Trophoblast cell (in vitro differentiated cells and primary cell): ENCODE results near the gene GSG1L2.

Experiments used
- DNase-seq, 2 donors: peaks; one replicate each; pipeline ENCODE4 v3.0.0-alpha.2; 2016
- H2AFZ ChIP-seq: 2 replicates; pipeline ENCODE4 v1.6.1; 2013; ENCODE audit warnings: low read length, moderate library complexity, mild to moderate bottlenecking; ENCODE audit not compliant: insufficient read depth, poor library complexity
- H2AK5ac ChIP-seq: 2 replicates; pipeline ENCODE4 v1.6.1; 2013; ENCODE audit warnings: mild to moderate bottlenecking, low read length
- H2BK120ac ChIP-seq: 2 replicates; pipeline ENCODE4 v1.6.1; 2013; ENCODE audit warnings: low read length, mild to moderate bottlenecking, moderate library complexity; ENCODE audit not compliant: insufficient read depth, poor library complexity
- H2BK12ac ChIP-seq: 2 replicates; pipeline ENCODE4 v1.6.1; 2013; ENCODE audit warnings: mild to moderate bottlenecking, low read length, moderate library complexity
- H2BK5ac ChIP-seq: 2 replicates; pipeline ENCODE4 v1.6.1; 2013; ENCODE audit warnings: low read length, low read depth, moderate library complexity, mild to moderate bottlenecking; ENCODE audit not compliant: poor library complexity
- H3K14ac ChIP-seq: 2 replicates; pipeline ENCODE4 v1.6.1; 2013; ENCODE audit warnings: mild to moderate bottlenecking, low read length
- H3K18ac ChIP-seq: 2 replicates; pipeline ENCODE4 v1.6.1; 2013; ENCODE audit warnings: mild to moderate bottlenecking, low read length
- H3K23ac ChIP-seq: 2 replicates; pipeline ENCODE4 v1.6.1; 2013; ENCODE audit warnings: low read length
- H3K27ac ChIP-seq: 2 replicates; pipeline ENCODE4 v1.5.1; 2013; ENCODE audit warnings: low read depth, mild to moderate bottlenecking, inconsistent platforms, low read length, moderate library complexity
- H3K27me3 ChIP-seq: 2 replicates; pipeline ENCODE4 v1.6.1; 2013; ENCODE audit warnings: inconsistent platforms, mild to moderate bottlenecking, low read length, moderate library complexity; ENCODE audit not compliant: insufficient read depth
- H3K36me3 ChIP-seq, 2 experiments: 1 replicate in 1 of 2; 2 replicates in 1 of 2; pipeline ENCODE4 v1.6.1; 2013; ENCODE audit warnings: low read length in 2 of 2, mild to moderate bottlenecking in 2 of 2, moderate library complexity in 1 of 2; ENCODE audit not compliant: insufficient read depth in 2 of 2, control insufficient read depth in 1 of 2
- H3K4ac ChIP-seq: 2 replicates; pipeline ENCODE4 v1.6.1; 2013; ENCODE audit warnings: low read depth, mild to moderate bottlenecking, low read length, moderate library complexity
- H3K4me1 ChIP-seq, 2 experiments: 1 replicate in 1 of 2; 2 replicates in 1 of 2; pipeline ENCODE4 v1.6.1; 2013; ENCODE audit warnings: low read length in 2 of 2, mild to moderate bottlenecking in 2 of 2, moderate library complexity in 1 of 2; ENCODE audit not compliant: insufficient read depth in 2 of 2, control insufficient read depth in 1 of 2
- H3K4me2 ChIP-seq: 2 replicates; pipeline ENCODE4 v1.6.1; 2013; ENCODE audit warnings: inconsistent platforms, mild to moderate bottlenecking, low read length, moderate library complexity
- H3K4me3 ChIP-seq: 2 replicates; pipeline ENCODE4 v1.5.1; 2013; ENCODE audit warnings: mild to moderate bottlenecking, low read depth, low read length, inconsistent platforms
- H3K79me1 ChIP-seq: one replicate; pipeline ENCODE4 v1.6.1; 2013; ENCODE audit warnings: low read length
- H3K79me2 ChIP-seq: 2 replicates; pipeline ENCODE4 v1.6.1; 2013; ENCODE audit warnings: low read length, mild to moderate bottlenecking; ENCODE audit not compliant: control insufficient read depth, insufficient read depth, poor library complexity
- H3K9ac ChIP-seq: 2 replicates; pipeline ENCODE4 v1.6.1; 2013; ENCODE audit warnings: mild to moderate bottlenecking, low read length
- H3K9me3 ChIP-seq: 2 replicates; pipeline ENCODE4 v1.6.1; 2013; ENCODE audit warnings: low read depth, mild to moderate bottlenecking, control low read depth, inconsistent platforms, low read length; ENCODE audit not compliant: insufficient read depth
- H4K12ac ChIP-seq: 2 replicates; pipeline ENCODE4 v1.6.1; 2013; ENCODE audit warnings: low read depth, mild to moderate bottlenecking, low read length, moderate library complexity
- H4K8ac ChIP-seq: 2 replicates; pipeline ENCODE4 v1.6.1; 2013; ENCODE audit warnings: low read depth, mild to moderate bottlenecking, low read length, moderate library complexity
- H4K91ac ChIP-seq: one replicate; pipeline ENCODE4 v1.6.1; 2013; ENCODE audit warnings: low read depth, mild to moderate bottlenecking, low read length, moderate library complexity
- WGBS: extraction: QIAGEN DNeasy Blood & Tissue Kit; methylation state at CpG from one replicate; pipeline ENCODE4 v1.1.7; 2013; ENCODE audit warnings: missing lambda C conversion rate; ENCODE audit not compliant: insufficient read length, insufficient coverage; ENCODE audit errors: extremely low coverage; 5-methylcytosine and 5-hydroxymethylcytosine counted together

GSG1L2 gene

DNA sequence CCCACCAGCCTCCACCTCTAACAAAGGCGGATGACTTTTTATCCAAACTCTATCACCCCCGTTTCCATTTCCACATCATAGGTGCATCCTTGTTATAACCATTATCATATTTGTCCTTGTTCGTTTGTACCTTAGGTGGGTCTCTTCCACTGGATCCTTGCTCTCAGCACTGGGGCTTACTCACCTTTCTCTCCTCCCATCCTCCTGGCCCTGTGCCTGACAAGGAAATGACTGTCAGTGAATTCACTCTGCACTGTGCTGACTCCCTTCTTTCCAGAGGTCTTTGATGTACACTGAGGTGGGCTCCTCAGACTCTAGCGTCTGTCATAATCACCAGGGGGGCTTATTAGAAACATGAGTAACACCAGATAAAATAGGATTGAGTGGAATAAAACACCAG is 3.1 kb downstream of the GSG1L2 start:
- Histone ChIP-seq H2AFZ (no peak overlapping the region), H3K4me3 (no peak overlapping the region), H3K4me2 (no peak overlapping the region), H4K12ac (no peak overlapping the region), H3K27ac (no peak overlapping the region), H2BK120ac (no peak overlapping the region), H4K8ac (no peak overlapping the region), H3K23ac (no peak overlapping the region), H3K4ac (no peak overlapping the region), H2BK5ac (no peak overlapping the region), H3K79me2 (no peaks in the 10 kb centered on the region), H3K9ac (no peak overlapping the region), H3K4me1 (no peaks in the 10 kb centered on the region), H3K9me3 (peaks cover 4% of the 10 kb centered on the region), H3K14ac (no peak overlapping the region), H3K18ac (no peak overlapping the region), H3K79me1 (no peaks in the 10 kb centered on the region), H2BK12ac (no peak overlapping the region), H3K27me3 (no peaks in the 10 kb centered on the region), H2AK5ac (no peak overlapping the region), H3K36me3 (no peaks in the 10 kb centered on the region), H4K91ac (no peak overlapping the region)
- WGBS: no CpG with 5 or more reads among the region's 4 CpGs
- no peak for DNase-seq

DNA sequence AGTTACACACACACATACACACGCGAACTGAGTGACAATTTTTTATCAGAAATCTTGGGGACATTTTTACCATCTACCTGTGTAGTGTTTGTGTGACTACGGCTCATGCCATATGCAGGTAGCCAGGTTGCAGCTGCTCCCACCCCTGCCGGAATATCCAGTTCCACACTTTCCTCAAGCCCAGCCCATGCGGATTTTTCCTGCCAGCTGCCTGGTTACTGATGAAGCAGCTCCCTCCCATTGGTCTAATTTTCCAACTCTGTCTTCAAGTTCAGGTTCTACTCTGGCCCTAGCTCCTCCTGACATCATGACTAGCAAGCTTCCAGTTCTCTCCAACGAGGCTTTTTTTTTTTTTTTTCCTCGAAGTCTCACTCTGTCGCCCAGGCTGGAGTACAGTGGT is 4.8 kb downstream of the GSG1L2 start:
- Histone ChIP-seq H3K9me3 (peaks cover 4% of the 10 kb centered on the region), H2AFZ (no peak overlapping the region), H3K18ac (no peak overlapping the region), H2BK12ac (no peak overlapping the region), H2BK5ac (no peak overlapping the region), H3K4me3 (no peak overlapping the region), H2AK5ac (no peak overlapping the region), H3K27me3 (no peaks in the 10 kb centered on the region), H2BK120ac (no peak overlapping the region), H3K79me2 (no peaks in the 10 kb centered on the region), H4K12ac (no peak overlapping the region), H3K4me2 (no peak overlapping the region), H4K8ac (no peak overlapping the region), H4K91ac (no peak overlapping the region), H3K14ac (no peak overlapping the region), H3K79me1 (no peaks in the 10 kb centered on the region), H3K36me3 (no peaks in the 10 kb centered on the region), H3K4ac (no peak overlapping the region), H3K23ac (no peak overlapping the region), H3K9ac (no peak overlapping the region), H3K4me1 (no peaks in the 10 kb centered on the region), H3K27ac (no peak overlapping the region)
- DNase-seq: peak; percentile 74 to 87
- WGBS: no CpG with 5 or more reads among the region's 8 CpGs

DNA sequence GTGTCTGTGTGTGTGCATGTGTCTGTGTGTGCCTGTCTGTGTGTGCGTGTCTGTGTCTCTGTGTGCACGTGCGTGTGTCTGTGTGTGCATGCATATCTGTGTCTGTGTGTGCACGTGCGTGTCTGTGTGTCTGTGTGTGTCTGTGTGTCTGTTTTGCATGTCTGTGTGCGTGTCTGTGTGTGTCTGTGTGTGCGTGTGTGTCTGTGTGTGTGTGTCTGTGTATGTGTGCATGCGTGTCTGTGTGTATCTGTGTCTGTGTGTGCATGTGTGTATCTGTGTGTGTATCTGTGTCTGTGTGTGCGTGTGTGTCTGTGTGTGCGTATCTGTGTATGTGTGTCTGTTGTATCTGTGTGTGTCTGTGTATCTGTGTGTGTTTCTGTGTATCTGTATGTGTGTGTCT is 5.4 kb downstream of the GSG1L2 start:
- no peak overlapping the region for H2AK5ac ChIP-seq
- H2BK5ac ChIP-seq: no peak overlapping the region
- H3K18ac ChIP-seq: no peak overlapping the region
- H3K36me3 ChIP-seq: no peaks in the 10 kb centered on the region
- H4K8ac ChIP-seq: no peak overlapping the region
- H3K79me2 ChIP-seq: no peaks in the 10 kb centered on the region
- DNase-seq: no peak
- no peak overlapping the region for H3K23ac ChIP-seq
- H3K4ac ChIP-seq: no peak overlapping the region
- H4K91ac ChIP-seq: no peak overlapping the region
- H2BK12ac ChIP-seq: no peak overlapping the region
- no CpG with 5 or more reads among the region's 10 CpGs for WGBS
- H2BK120ac ChIP-seq: no peak overlapping the region
- no peak overlapping the region for H2AFZ ChIP-seq
- H3K79me1 ChIP-seq: no peaks in the 10 kb centered on the region
- H3K27me3 ChIP-seq: no peaks in the 10 kb centered on the region
- no peak overlapping the region for H4K12ac ChIP-seq
- H3K4me1 ChIP-seq: no peaks in the 10 kb centered on the region
- no peak overlapping the region for H3K4me3 ChIP-seq
- H3K9ac ChIP-seq: no peak overlapping the region
- H3K27ac ChIP-seq: no peak overlapping the region
- H3K14ac ChIP-seq: no peak overlapping the region
- H3K4me2 ChIP-seq: no peak overlapping the region
- peaks cover 2% of the 10 kb centered on the region for H3K9me3 ChIP-seq

DNA sequence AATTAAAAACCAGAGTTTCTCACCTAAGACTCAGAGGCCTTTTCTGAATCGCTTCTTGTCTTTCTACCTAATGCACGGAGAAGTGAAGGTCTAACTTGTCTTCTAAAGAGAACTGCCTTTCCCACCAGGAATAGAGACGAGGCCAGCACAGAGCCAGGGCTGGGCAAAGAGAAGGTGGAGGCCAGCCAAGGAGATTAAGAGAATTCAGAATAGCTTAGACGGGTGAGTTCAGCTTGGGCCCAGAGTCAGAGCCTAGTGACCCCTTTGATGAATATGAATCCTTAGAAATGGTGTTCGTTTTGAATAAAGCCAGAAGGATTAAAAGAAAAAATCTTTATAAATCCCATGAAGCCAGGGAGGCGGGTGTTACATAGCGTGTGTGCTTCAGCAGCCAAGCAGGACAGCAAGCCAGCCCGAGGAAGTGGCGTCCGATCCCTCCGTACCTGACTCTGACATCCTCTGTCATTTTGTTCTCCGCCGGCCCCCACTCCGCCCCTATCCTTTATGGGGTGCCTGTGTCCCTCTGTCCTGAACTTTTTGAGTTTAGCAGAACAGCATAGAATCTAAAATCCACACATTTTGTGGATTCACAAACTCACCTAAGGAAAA is 7.4 kb downstream of the GSG1L2 start:
- H2BK120ac ChIP-seq: no peak overlapping the region
- no peak overlapping the region for H2AFZ ChIP-seq
- no peak overlapping the region for H4K12ac ChIP-seq
- no peaks in the 10 kb centered on the region for H3K27me3 ChIP-seq
- H3K4ac ChIP-seq: no peak overlapping the region
- no peaks in the 10 kb centered on the region for H3K4me1 ChIP-seq
- H2BK12ac ChIP-seq: no peak overlapping the region
- H3K9ac ChIP-seq: no peak overlapping the region
- H3K27ac ChIP-seq: no peak overlapping the region
- no peaks in the 10 kb centered on the region for H3K79me1 ChIP-seq
- no peak overlapping the region for H4K8ac ChIP-seq
- H3K4me3 ChIP-seq: no peak overlapping the region
- H3K79me2 ChIP-seq: no peaks in the 10 kb centered on the region
- H3K4me2 ChIP-seq: no peak overlapping the region
- peaks cover 2% of the 10 kb centered on the region for H3K9me3 ChIP-seq
- no peak overlapping the region for H3K23ac ChIP-seq
- WGBS: no CpG with 5 or more reads among the region's 14 CpGs
- no peak overlapping the region for H4K91ac ChIP-seq
- H3K18ac ChIP-seq: no peak overlapping the region
- no peak overlapping the region for H3K14ac ChIP-seq
- no peak for DNase-seq
- H3K36me3 ChIP-seq: no peaks in the 10 kb centered on the region
- no peak overlapping the region for H2AK5ac ChIP-seq
- H2BK5ac ChIP-seq: no peak overlapping the region
